ENCODE results near the gene ALK. TPM values are rescaled to one million over a fixed set of nuclear protein-coding genes. Genes with fewer than 3 reads are reported as not detected.

The ALK gene
- total RNA-seq, 1 donor from 2014 or later: 9.6 TPM

DNA sequence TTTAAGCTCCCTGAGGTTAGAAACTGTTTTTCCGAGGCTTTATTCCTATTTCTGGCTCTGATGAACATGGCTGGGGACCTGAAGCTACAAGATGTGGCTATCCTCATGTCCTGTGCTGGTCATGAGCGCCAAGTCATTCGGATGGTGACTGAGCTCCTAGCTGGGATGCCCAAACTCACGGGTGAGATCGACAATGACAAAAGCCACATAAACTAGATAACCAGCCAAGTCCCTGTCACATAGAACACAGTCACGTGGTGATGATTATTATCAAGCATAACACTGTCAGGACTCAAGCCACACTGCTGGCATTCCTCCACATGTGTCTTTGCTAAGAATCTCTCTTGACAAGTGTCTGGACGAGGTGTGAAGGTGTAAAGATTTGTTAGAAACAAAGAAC is 531.2 kb downstream of the ALK start:
- Mint-ChIP-seq H3K27me3 (ENCODE audit: unreplicated experiment) (peaks cover 13% of the 10 kb centered on the region), H3K27ac (ENCODE audit: unreplicated experiment) (no peak overlapping the region), H3K4me1 (ENCODE audit: low read depth, unreplicated experiment) (peaks cover 52% of the 10 kb centered on the region), H3K4me3 (ENCODE audit: unreplicated experiment) (no peak overlapping the region), H3K9me3 (ENCODE audit: unreplicated experiment) (peaks cover 16% of the 10 kb centered on the region), H3K36me3 (ENCODE audit: unreplicated experiment) (no peaks in the 10 kb centered on the region)
- TF ChIP-seq, protein P1, sequence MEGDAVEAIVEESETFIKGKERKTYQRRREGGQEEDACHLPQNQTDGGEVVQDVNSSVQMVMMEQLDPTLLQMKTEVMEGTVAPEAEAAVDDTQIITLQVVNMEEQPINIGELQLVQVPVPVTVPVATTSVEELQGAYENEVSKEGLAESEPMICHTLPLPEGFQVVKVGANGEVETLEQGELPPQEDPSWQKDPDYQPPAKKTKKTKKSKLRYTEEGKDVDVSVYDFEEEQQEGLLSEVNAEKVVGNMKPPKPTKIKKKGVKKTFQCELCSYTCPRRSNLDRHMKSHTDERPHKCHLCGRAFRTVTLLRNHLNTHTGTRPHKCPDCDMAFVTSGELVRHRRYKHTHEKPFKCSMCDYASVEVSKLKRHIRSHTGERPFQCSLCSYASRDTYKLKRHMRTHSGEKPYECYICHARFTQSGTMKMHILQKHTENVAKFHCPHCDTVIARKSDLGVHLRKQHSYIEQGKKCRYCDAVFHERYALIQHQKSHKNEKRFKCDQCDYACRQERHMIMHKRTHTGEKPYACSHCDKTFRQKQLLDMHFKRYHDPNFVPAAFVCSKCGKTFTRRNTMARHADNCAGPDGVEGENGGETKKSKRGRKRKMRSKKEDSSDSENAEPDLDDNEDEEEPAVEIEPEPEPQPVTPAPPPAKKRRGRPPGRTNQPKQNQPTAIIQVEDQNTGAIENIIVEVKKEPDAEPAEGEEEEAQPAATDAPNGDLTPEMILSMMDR (IDR thresholded peaks at IDR 0.05; ENCODE audit: partially characterized antibody, unreplicated experiment): no peak
- no peak for DNase-seq

DNA sequence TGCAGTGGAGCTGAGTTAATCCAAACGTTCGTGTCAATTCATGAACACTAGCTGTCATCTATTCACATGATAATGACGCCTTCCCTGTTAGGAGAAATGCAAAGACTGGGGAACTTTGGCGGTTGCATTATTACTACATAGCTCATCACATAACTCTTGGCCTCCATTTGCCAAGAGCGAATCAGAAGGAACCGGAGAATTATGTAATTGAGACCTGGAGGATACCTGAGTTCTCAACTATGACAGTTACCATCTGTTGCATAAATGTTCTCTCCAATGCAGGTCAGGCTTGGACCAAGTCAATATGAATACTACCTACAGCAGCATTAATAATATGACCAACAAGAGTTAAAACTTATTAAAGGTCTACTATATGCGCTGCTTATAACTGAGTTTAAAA is 531.7 kb downstream of the ALK start:
- Mint-ChIP-seq H3K4me3 (ENCODE audit: unreplicated experiment) (no peak overlapping the region), H3K36me3 (ENCODE audit: unreplicated experiment) (no peaks in the 10 kb centered on the region)

DNA sequence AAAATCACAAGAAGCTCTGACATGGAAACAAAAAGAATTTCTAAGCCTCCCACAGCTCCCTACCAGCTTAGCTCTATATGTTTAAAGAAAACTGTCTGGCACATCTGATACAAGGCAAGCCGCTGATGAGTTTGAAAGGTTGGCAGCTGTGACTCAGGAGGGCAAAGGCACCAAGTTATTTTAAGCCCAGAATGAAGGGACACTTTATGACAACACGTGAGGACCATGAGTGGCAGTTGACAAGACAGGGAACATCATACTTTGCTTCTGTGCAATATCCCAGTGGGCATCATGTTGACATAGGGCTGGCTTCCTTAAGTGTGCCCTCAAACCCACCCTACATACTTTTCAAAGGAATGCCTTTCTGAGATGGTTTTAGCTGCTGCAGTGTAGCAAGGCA is 533.3 kb downstream of the ALK start:
- Mint-ChIP-seq H3K27ac (ENCODE audit: unreplicated experiment) (no peak overlapping the region), H3K4me3 (ENCODE audit: unreplicated experiment) (no peak overlapping the region)
- TF ChIP-seq, protein P1 (IDR thresholded peaks at IDR 0.05; ENCODE audit: partially characterized antibody, unreplicated experiment): no peak

More for the DNA sequence above, 531.7 kb downstream of the ALK start:
- TF ChIP-seq, protein P1 (IDR thresholded peaks at IDR 0.05; ENCODE audit: partially characterized antibody, unreplicated experiment): no peak
- Mint-ChIP-seq H3K9me3 (ENCODE audit: unreplicated experiment) (peaks cover 14% of the 10 kb centered on the region), H3K27ac (ENCODE audit: unreplicated experiment) (no peak overlapping the region), H3K4me1 (ENCODE audit: low read depth, unreplicated experiment) (peaks cover 47% of the 10 kb centered on the region), H3K27me3 (ENCODE audit: unreplicated experiment) (peaks cover 10% of the 10 kb centered on the region)
- no peak for DNase-seq

DNA sequence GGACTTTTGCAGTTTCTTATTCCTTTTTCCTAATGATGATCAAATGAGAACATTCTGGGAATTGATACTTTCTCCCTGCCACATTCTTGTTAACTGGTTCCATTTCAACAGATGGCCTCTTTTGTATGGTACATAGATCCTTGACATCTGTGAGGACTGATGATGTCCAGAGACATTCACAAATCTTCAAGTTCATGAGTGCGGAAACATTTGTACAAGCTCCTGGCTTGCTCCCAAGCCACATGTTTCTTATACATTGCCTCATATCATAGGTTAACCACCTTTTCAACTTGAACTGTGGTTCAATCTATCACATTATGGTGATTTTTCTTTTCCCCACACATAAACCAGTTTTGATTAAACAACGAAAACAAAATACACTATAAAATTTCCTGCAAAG is 538.9 kb downstream of the ALK start:
- no peak for DNase-seq
- peaks cover 6% of the 10 kb centered on the region for H3K27me3 Mint-ChIP-seq (ENCODE audit: unreplicated experiment)
- TF ChIP-seq, protein P1 (IDR thresholded peaks at IDR 0.05; ENCODE audit: partially characterized antibody, unreplicated experiment): no peak

More for the DNA sequence above, 533.3 kb downstream of the ALK start:
- Mint-ChIP-seq H3K4me1 (ENCODE audit: low read depth, unreplicated experiment) (peaks cover 33% of the 10 kb centered on the region), H3K36me3 (ENCODE audit: unreplicated experiment) (no peaks in the 10 kb centered on the region), H3K9me3 (ENCODE audit: unreplicated experiment) (peaks cover 14% of the 10 kb centered on the region), H3K27me3 (ENCODE audit: unreplicated experiment) (peaks cover 9% of the 10 kb centered on the region)
- no peak for DNase-seq

DNA sequence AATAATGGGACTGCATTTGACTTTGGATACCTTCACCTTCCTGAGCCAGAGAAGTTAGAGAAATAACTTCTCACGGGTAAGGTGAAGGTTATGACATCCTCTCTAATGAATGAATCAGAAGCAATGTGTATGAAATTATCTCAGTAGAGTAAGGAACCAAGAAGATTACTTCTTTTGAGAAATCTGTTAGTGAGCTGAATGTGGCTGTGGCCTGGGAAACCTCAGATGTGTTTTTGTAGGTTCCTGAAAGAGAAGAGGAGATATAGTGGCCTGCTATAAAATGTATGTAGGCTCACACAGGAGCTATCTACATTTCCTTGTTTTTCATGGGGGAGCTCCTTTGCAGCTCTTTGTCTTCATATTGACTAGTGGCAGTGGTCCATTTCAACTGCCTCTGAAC is 543.6 kb downstream of the ALK start:
- TF ChIP-seq, protein P1 (IDR thresholded peaks at IDR 0.05; ENCODE audit: partially characterized antibody, unreplicated experiment): no peak
- no peak overlapping the region for H3K4me3 Mint-ChIP-seq (ENCODE audit: unreplicated experiment)
- H3K4me1 Mint-ChIP-seq (ENCODE audit: low read depth, unreplicated experiment): peaks cover 25% of the 10 kb centered on the region
- peaks cover 2% of the 10 kb centered on the region for H3K9me3 Mint-ChIP-seq (ENCODE audit: unreplicated experiment)
- no peak overlapping the region for H3K27ac Mint-ChIP-seq (ENCODE audit: unreplicated experiment)
- no peaks in the 10 kb centered on the region for H3K27me3 Mint-ChIP-seq (ENCODE audit: unreplicated experiment)
- no peak for DNase-seq
- H3K36me3 Mint-ChIP-seq (ENCODE audit: unreplicated experiment): no peaks in the 10 kb centered on the region

More for the DNA sequence above, 538.9 kb downstream of the ALK start:
- Mint-ChIP-seq H3K27ac (ENCODE audit: unreplicated experiment) (no peak overlapping the region), H3K4me3 (ENCODE audit: unreplicated experiment) (no peak overlapping the region), H3K9me3 (ENCODE audit: unreplicated experiment) (peaks cover 11% of the 10 kb centered on the region), H3K4me1 (ENCODE audit: low read depth, unreplicated experiment) (peaks cover 35% of the 10 kb centered on the region), H3K36me3 (ENCODE audit: unreplicated experiment) (no peaks in the 10 kb centered on the region)

All from glutamatergic neuron (in vitro differentiated cells).